Stomach (tissue), 9 donors: ENCODE results near the gene SAT1. TPM values are rescaled to one million over a fixed set of nuclear protein-coding genes. Genes with fewer than 3 reads are reported as not detected.

Source experiments
- DNase-seq, 2 donors: peaks; one replicate each; pipeline versions ENCODE4 v3.0.0 to v3.0.0-alpha.2; 2013 to 2019
- H3K27ac ChIP-seq, 5 donors: fragments of 200-600 bp in 4 of 5; sonication (generic) in 4 of 5; one replicate each; pipeline ENCODE4 v1.5.1; 2013 to 2019; ENCODE audit warnings: mild to moderate bottlenecking in 1 of 5, moderate library complexity in 1 of 5
- H3K27me3 ChIP-seq, 3 donors: fragments of 200-600 bp; sonication (generic); one replicate each; pipeline ENCODE4 v1.5.1; 2017 to 2019; ENCODE audit warnings: mixed run types in 1 of 3
- H3K36me3 ChIP-seq, 4 donors: fragments of 200-600 bp; sonication (generic); 1 replicate in 3 of 4; 2 replicates in 1 of 4; pipeline ENCODE4 v1.5.1; 2016 to 2019
- H3K4me1 ChIP-seq, 4 donors: fragments of 200-600 bp; sonication (generic); one replicate each; pipeline ENCODE4 v1.5.1; 2016 to 2019
- H3K4me3 ChIP-seq, 4 donors: fragments of 200-600 bp; sonication (generic) in 3 of 4; one replicate each; pipeline ENCODE4 v1.5.1; 2016 to 2019; ENCODE audit warnings: mild to moderate bottlenecking in 1 of 4
- H3K9me3 ChIP-seq, 4 donors: fragments of 200-600 bp; sonication (generic); one replicate each; pipeline ENCODE4 v1.5.1; 2016 to 2019
- CTCF ChIP-seq, 7 experiments: fragments of 450-650 bp in 4 of 7; fragments of 200-600 bp in 3 of 7; sonication (generic) in 3 of 7; IDR thresholded peaks; one replicate each; pipeline ENCODE4 v1.5.1; 2016 to 2019; ENCODE audit warnings: antibody characterized with exemption in 7 of 7, control low read depth in 2 of 7, mild to moderate bottlenecking in 1 of 7
- EP300 ChIP-seq: sonication (generic); formaldehyde crosslinking; IDR thresholded peaks from one replicate; pipeline ENCODE4 v1.6.1; 2017; ENCODE audit warnings: antibody characterized with exemption
- POLR2A ChIP-seq, 4 donors: fragments of 450-650 bp; IDR thresholded peaks; one replicate each; pipeline ENCODE4 v1.6.1; 2016; ENCODE audit warnings: antibody characterized with exemption in 4 of 4, control low read depth in 2 of 4, mild to moderate bottlenecking in 1 of 4, moderate library complexity in 1 of 4
- POLR2AphosphoS5 ChIP-seq, 3 donors: sonication (generic); formaldehyde crosslinking; IDR thresholded peaks; one replicate each; pipeline ENCODE4 v1.6.1; 2016; ENCODE audit warnings: antibody characterized with exemption in 3 of 3
- WGBS, 5 donors: extraction: QIAGEN DNeasy Blood & Tissue Kit in 3 of 5; methylation state at CpG; one replicate each; pipeline versions ENCODE4 v1.1.5 to v1.1.7; 2013 to 2018; 5-methylcytosine and 5-hydroxymethylcytosine counted together
- intact Hi-C: fragments of 100-400 bp; cut with DNase I; formaldehyde crosslinking; loops from one replicate; pipeline ENCODE4 v1.15.1; 2023; ENCODE audit warnings: low total_unique reads
- polyA plus RNA-seq, 3 donors: library from polyadenylated mRNA; stranded (reverse); fragments of 200-250 nt; gene quantifications; one replicate each; pipeline ENCODE4 v1.2.3, GENCODE V29; 2013
- total RNA-seq, 5 donors: library from RNA; depleted of rRNA; stranded (reverse); fragments of >200 nt; gene quantifications; one replicate each; pipeline versions ENCODE4 v1.1.0 to v1.2.3, GENCODE V29; 2014 to 2016
- donor health status: healthy with polysubstance abuse.
- donor health status: Bipolar disorder and iron deficiency.
- donor health status: healthy.

SAT1 gene
- total and polyA plus RNA-seq, 8 donors = 499 to 2,157 (median 1,032) TPM

GRCh38 chrX:23773601-23774175 lies 9.3 kb upstream of the SAT1 start:
- Histone ChIP-seq H3K4me1 (peaks cover 0 to 5% (median 0%) of the 10 kb centered on the region in 4 donors), H3K27me3 (no peaks in the 10 kb centered on the region), H3K9me3 (no peaks in the 10 kb centered on the region), H3K27ac (peak overlapping the region in 4 of 5 donors; percentile 49 to 71 (median 56)), H3K4me3 (no peak overlapping the region), H3K36me3 (no peaks in the 10 kb centered on the region)
- intact Hi-C loops = loop anchor here (10.0 kb wide), 1 partner anchor 121 kb away; no protein-coding TSS in a partner anchor
- 31 to 52% (median 40%) methylated on average over 3 of the region's 3 CpGs for WGBS, 5 donors
- no peak for TF ChIP-seq EP300
- no peak for TF ChIP-seq CTCF (IDR thresholded peaks at IDR 0.05)
- TF ChIP-seq POLR2AphosphoS5 (IDR thresholded peaks at IDR 0.05) = peak in 2 of 3 donors; percentile 13 to 17
- TF ChIP-seq POLR2A (IDR thresholded peaks at IDR 0.05) = no peak
- DNase-seq = peak in 1 of 2 donors; percentile 61

GRCh38 chrX:23776363-23776762 lies 6.6 kb upstream of the SAT1 start:
- Histone ChIP-seq H3K4me3 (no peak overlapping the region), H3K36me3 (no peaks in the 10 kb centered on the region), H3K27ac (no peak overlapping the region), H3K27me3 (no peaks in the 10 kb centered on the region), H3K4me1 (peaks cover 0 to 5% (median 0%) of the 10 kb centered on the region in 4 donors), H3K9me3 (no peaks in the 10 kb centered on the region)
- TF ChIP-seq EP300 (no peak), POLR2A (IDR thresholded peaks at IDR 0.05) (no peak), CTCF (IDR thresholded peaks at IDR 0.05) (no peak), POLR2AphosphoS5 (IDR thresholded peaks at IDR 0.05) (no peak)
- DNase-seq = no peak
- WGBS, 5 donors = 75 to 94% (median 90%) methylated on average over 3 of the region's 3 CpGs
- intact Hi-C loops = loop anchor here (10.0 kb wide), 1 partner anchor 118 kb away; no protein-coding TSS in a partner anchor

GRCh38 chrX:23779025-23779424 lies 3.9 kb upstream of the SAT1 start:
- H3K9me3 ChIP-seq = no peaks in the 10 kb centered on the region
- intact Hi-C loops = loop anchor here (10.0 kb wide), 1 partner anchor 116 kb away; no protein-coding TSS in a partner anchor
- H3K27ac ChIP-seq = no peak overlapping the region
- H3K4me1 ChIP-seq = no peaks in the 10 kb centered on the region
- 56 to 76% (median 57%) methylated on average over 4 of the region's 4 CpGs for WGBS, 5 donors
- H3K4me3 ChIP-seq = no peak overlapping the region
- no peaks in the 10 kb centered on the region for H3K27me3 ChIP-seq
- TF ChIP-seq EP300 = no peak
- TF ChIP-seq CTCF (IDR thresholded peaks at IDR 0.05) = peak in 1 of 7 experiments; percentile 7
- TF ChIP-seq POLR2A (IDR thresholded peaks at IDR 0.05) = no peak
- TF ChIP-seq POLR2AphosphoS5 (IDR thresholded peaks at IDR 0.05) = no peak
- no peaks in the 10 kb centered on the region for H3K36me3 ChIP-seq
- DNase-seq = no peak

GRCh38 chrX:23782455-23782854 lies 518 bp upstream of the SAT1 start:
- Histone ChIP-seq H3K4me3 (peak overlapping the region in 2 of 4 donors; percentile 54 to 57), H3K9me3 (no peaks in the 10 kb centered on the region), H3K4me1 (peaks cover 0 to 7% (median 2%) of the 10 kb centered on the region in 4 donors), H3K27ac (peak overlapping the region in 4 of 5 donors; percentile 64 to 96 (median 94)), H3K36me3 (peaks cover 3 to 18% (median 10%) of the 10 kb centered on the region in 4 donors), H3K27me3 (no peaks in the 10 kb centered on the region)
- TF ChIP-seq CTCF (IDR thresholded peaks at IDR 0.05) = no peak
- TF ChIP-seq EP300 = no peak
- no peak for TF ChIP-seq POLR2AphosphoS5 (IDR thresholded peaks at IDR 0.05)
- TF ChIP-seq POLR2A (IDR thresholded peaks at IDR 0.05) = no peak
- DNase-seq = no peak
- WGBS, 5 donors = 38 to 59% (median 42%) methylated on average over 6 of the region's 6 CpGs
- intact Hi-C loops = no loop called here
